ENCODE results near the gene PCCA. TPM values are rescaled to one million over a fixed set of nuclear protein-coding genes. Genes with fewer than 3 reads are reported as not detected.

Gene PCCA
- total and polyA plus RNA-seq, 8 donors, result 31.4 to 140 (median 77.0) TPM

GRCh38 chr13:100356426-100356825 is 267.5 kb downstream of the PCCA start:
- WGBS, 5 donors, result 73 to 88% (median 78%) methylated on average over 1 of the region's 1 CpG
- DNase-seq, result no peak
- intact Hi-C loops (cut with DNase I; ENCODE audit: low total_unique reads), result no loop called here
- Histone ChIP-seq H3K4me1 (no peaks in the 10 kb centered on the region), H3K27me3 (no peaks in the 10 kb centered on the region), H3K27ac (no peak overlapping the region), H3K4me3 (no peak overlapping the region), H3K9me3 (no peaks in the 10 kb centered on the region), H3K36me3 (no peaks in the 10 kb centered on the region)
- TF ChIP-seq POLR2A (IDR thresholded peaks at IDR 0.05), result no peak
- no peak for TF ChIP-seq EP300 (IDR thresholded peaks at IDR 0.05)
- TF ChIP-seq CTCF (IDR thresholded peaks at IDR 0.05), result no peak
- TF ChIP-seq POLR2AphosphoS5 (IDR thresholded peaks at IDR 0.05), result no peak

- no peaks in the 10 kb centered on the region for H3K27me3 ChIP-seq
- WGBS, 5 donors, result 71 to 82% (median 81%) methylated on average over 3 of the region's 3 CpGs
- intact Hi-C loops (cut with DNase I; ENCODE audit: low total_unique reads), result no loop called here
- DNase-seq, result no peak
- no peak overlapping the region for H3K4me3 ChIP-seq
- H3K9me3 ChIP-seq, result no peaks in the 10 kb centered on the region
- no peaks in the 10 kb centered on the region for H3K36me3 ChIP-seq
- TF ChIP-seq CTCF (IDR thresholded peaks at IDR 0.05) (no peak), EP300 (IDR thresholded peaks at IDR 0.05) (no peak), POLR2A (IDR thresholded peaks at IDR 0.05) (no peak), POLR2AphosphoS5 (IDR thresholded peaks at IDR 0.05) (no peak)
- H3K4me1 ChIP-seq, result no peaks in the 10 kb centered on the region
- no peak overlapping the region for H3K27ac ChIP-seq
Observed at GRCh38 chr13:100356889-100357288, 268.0 kb downstream of the PCCA start.

- no peak overlapping the region for H3K4me3 ChIP-seq
- TF ChIP-seq EP300 (IDR thresholded peaks at IDR 0.05) (no peak), POLR2A (IDR thresholded peaks at IDR 0.05) (no peak), CTCF (IDR thresholded peaks at IDR 0.05) (no peak), POLR2AphosphoS5 (IDR thresholded peaks at IDR 0.05) (no peak)
- no peaks in the 10 kb centered on the region for H3K4me1 ChIP-seq
- DNase-seq, result no peak
- H3K27ac ChIP-seq, result no peak overlapping the region
- 81 to 100% (median 95%) methylated on average over 1 of the region's 1 CpG for WGBS, 5 donors
- intact Hi-C loops (cut with DNase I; ENCODE audit: low total_unique reads), result no loop called here
- no peaks in the 10 kb centered on the region for H3K36me3 ChIP-seq
- no peaks in the 10 kb centered on the region for H3K27me3 ChIP-seq
- H3K9me3 ChIP-seq, result no peaks in the 10 kb centered on the region
Observed at GRCh38 chr13:100357764-100358163, 268.9 kb downstream of the PCCA start.

- DNase-seq, result no peak
- no peaks in the 10 kb centered on the region for H3K27me3 ChIP-seq
- peaks cover 0 to 7% (median 0%) of the 10 kb centered on the region in 4 donors for H3K4me1 ChIP-seq
- H3K4me3 ChIP-seq, result no peak overlapping the region
- no peak overlapping the region for H3K27ac ChIP-seq
- 91 to 95% (median 93%) methylated on average over 2 of the region's 2 CpGs for WGBS, 5 donors
- TF ChIP-seq EP300 (IDR thresholded peaks at IDR 0.05) (no peak), POLR2A (IDR thresholded peaks at IDR 0.05) (no peak), POLR2AphosphoS5 (IDR thresholded peaks at IDR 0.05) (no peak), CTCF (IDR thresholded peaks at IDR 0.05) (no peak)
- H3K36me3 ChIP-seq, result no peaks in the 10 kb centered on the region
- intact Hi-C loops (cut with DNase I; ENCODE audit: low total_unique reads), result no loop called here
- H3K9me3 ChIP-seq, result no peaks in the 10 kb centered on the region
Observed at GRCh38 chr13:100361504-100361903, 272.6 kb downstream of the PCCA start.
